HCT116 (cell line): Measurements from ENCODE around the gene UQCR11. TPM values are rescaled to one million over a fixed set of nuclear protein-coding genes. Genes with fewer than 3 reads are reported as not detected.

Experiments used
- ATAC-seq: fragments of 200-7000 bp; cut with Tn5 transposase; 2 replicates; pipeline ENCODE4 v1.9.1; 2020; ENCODE audit warnings: mild to moderate bottlenecking, moderate library complexity
- BruUV-seq: library from RNA; stranded (reverse); fragments of 400-500 nt; replicated peaks from 2 replicates; lab custom pipeline; 2021; lab: Mats Ljungman, UMichigan
- CTCF ChIA-PET: fragments of 300-600 bp; sonication (Branson Sonifier 250); formaldehyde crosslinking; loops from one replicate; lab custom pipeline; 2021; ENCODE audit warnings: antibody characterized with exemption; lab: Charles Lee
- POLR2A ChIA-PET: fragments of 300-600, 350-600 bp; sonication (Branson Sonifier 250); formaldehyde crosslinking; loops from one replicate; lab custom pipeline; 2021; ENCODE audit warnings: antibody characterized with exemption; lab: Charles Lee
- RAD21 ChIA-PET, 2 experiments: fragments of 300-600 bp; sonication (Branson Sonifier 250); formaldehyde crosslinking; loops; one replicate each; lab custom pipeline; 2023; ENCODE audit warnings: low total read pairs in 2 of 2; ENCODE audit not compliant: uncharacterized antibody in 2 of 2, unreplicated experiment in 2 of 2, low non-redundant PET in 1 of 2; lab: Charles Lee
- DNase-seq: peaks from one replicate; pipeline ENCODE4 v3.0.0-alpha.2; 2010; ENCODE audit warnings: low read depth, low spot score
- H2AFZ ChIP-seq: fragments of 200-600 bp; shearing (Covaris generic), sonication (generic); 2 replicates; pipeline ENCODE4 v1.6.1; 2017; ENCODE audit warnings: low read depth, mixed run types, mixed read lengths, antibody characterized with exemption, low read length; ENCODE audit not compliant: poor library complexity, severe bottlenecking
- H3K27ac ChIP-seq: 2 replicates; pipeline ENCODE4 v1.5.1; 2012; ENCODE audit warnings: low read depth, low read length
- H3K27me3 ChIP-seq: fragments of 200-600 bp; sonication (generic); 2 replicates; pipeline ENCODE4 v1.6.1; 2016; ENCODE audit warnings: mixed run types, low read length, mixed read lengths; ENCODE audit not compliant: insufficient read depth
- H3K36me3 ChIP-seq, 2 experiments: fragments of 200-500 bp in 1 of 2; fragments of 200-600 bp in 1 of 2; sonication (Bioruptor generic) in 1 of 2; sonication (generic) in 1 of 2; 2 replicates each; pipeline versions ENCODE4 v1.5.1 to v1.6.1; 2014 to 2016; ENCODE audit warnings: low read length in 2 of 2, inconsistent platforms in 1 of 2, mixed read lengths in 1 of 2, mixed run types in 1 of 2; ENCODE audit not compliant: insufficient read depth in 2 of 2, control insufficient read depth in 1 of 2
- H3K4me1 ChIP-seq, 2 experiments: fragments of 200-600 bp in 1 of 2; sonication (generic) in 1 of 2; 2 replicates each; pipeline versions ENCODE4 v1.5.1 to v1.6.1; 2012 to 2017; ENCODE audit warnings: low read length in 2 of 2, inconsistent platforms in 1 of 2, mild to moderate bottlenecking in 1 of 2, mixed read lengths in 1 of 2, mixed run types in 1 of 2, moderate library complexity in 1 of 2; ENCODE audit not compliant: insufficient read depth in 2 of 2, control insufficient read depth in 1 of 2
- H3K4me2 ChIP-seq: fragments of 200-600 bp; sonication (generic); 2 replicates; pipeline ENCODE4 v1.6.1; 2017; ENCODE audit warnings: mixed run types, low read length, mixed read lengths
- H3K4me3 ChIP-seq, 2 experiments: fragments of 200-600 bp in 1 of 2; sonication (generic) in 1 of 2; replicated peaks in 1 of 2; 2 replicates each; pipeline ENCODE4 v1.5.1; 2011 to 2016; ENCODE audit warnings: low read length in 2 of 2, control low read depth in 1 of 2, low read depth in 1 of 2, mild to moderate bottlenecking in 1 of 2, mixed read lengths in 1 of 2, mixed run types in 1 of 2
- H3K79me2 ChIP-seq: fragments of 200-600 bp; sonication (generic); 2 replicates; pipeline ENCODE4 v1.6.1; 2017; ENCODE audit warnings: mild to moderate bottlenecking, mixed run types, low read length, moderate library complexity, mixed read lengths; ENCODE audit not compliant: insufficient read depth
- H3K9ac ChIP-seq: fragments of 200-600 bp; sonication (generic); 2 replicates; pipeline ENCODE4 v1.6.1; 2016; ENCODE audit warnings: low read length, mixed read lengths
- H3K9me2 ChIP-seq: fragments of 200-600 bp; sonication (generic), shearing (Covaris generic); 2 replicates; pipeline ENCODE4 v1.6.1; 2017; ENCODE audit warnings: mixed run types, mild to moderate bottlenecking, moderate library complexity; ENCODE audit not compliant: insufficient read depth
- H3K9me3 ChIP-seq, 2 experiments: fragments of 200-500 bp in 1 of 2; fragments of 200-600 bp in 1 of 2; sonication (Bioruptor generic) in 1 of 2; sonication (generic) in 1 of 2; 2 replicates each; pipeline ENCODE4 v1.6.1; 2014 to 2017; ENCODE audit warnings: low read length in 2 of 2, mixed read lengths in 2 of 2, inconsistent platforms in 1 of 2, low read depth in 1 of 2, mild to moderate bottlenecking in 1 of 2, mixed run types in 1 of 2, moderate library complexity in 1 of 2; ENCODE audit not compliant: control insufficient read depth in 1 of 2, insufficient read depth in 1 of 2
- H4K20me1 ChIP-seq: fragments of 200-600 bp; sonication (generic), shearing (Covaris generic); 2 replicates; pipeline ENCODE4 v1.6.1; 2017; ENCODE audit warnings: mixed run types, mild to moderate bottlenecking, moderate library complexity; ENCODE audit not compliant: insufficient read depth
- CBX3 ChIP-seq: IDR thresholded peaks from 2 replicates; pipeline ENCODE4 v1.6.1; 2012; ENCODE audit warnings: low read depth
- CEBPB ChIP-seq: IDR thresholded peaks from 2 replicates; pipeline ENCODE4 v1.6.1; 2012; ENCODE audit warnings: low read depth
- CTCF ChIP-seq, 3 experiments: fragments of 200-600 bp in 1 of 3; sonication (generic) in 1 of 3; IDR thresholded peaks in 2 of 3; conservative IDR thresholded peaks in 1 of 3; 2 replicates each; pipeline ENCODE4 v1.5.1; 2012 to 2017; ENCODE audit warnings: low read depth in 2 of 3, low read length in 2 of 3, antibody characterized with exemption in 1 of 3, borderline replicate concordance in 1 of 3, control low read depth in 1 of 3, mild to moderate bottlenecking in 1 of 3, mixed read lengths in 1 of 3, mixed run types in 1 of 3, moderate library complexity in 1 of 3; ENCODE audit not compliant: insufficient read depth in 1 of 3
- ELF1 ChIP-seq: IDR thresholded peaks from 2 replicates; pipeline ENCODE4 v1.6.1; 2012; ENCODE audit warnings: low read depth, borderline replicate concordance
- EZH2phosphoT487 ChIP-seq: fragments of 200-600 bp; IDR thresholded peaks from 2 replicates; pipeline ENCODE4 v1.6.1; 2018; ENCODE audit warnings: antibody characterized with exemption, borderline replicate concordance
- FOSL1 ChIP-seq: IDR thresholded peaks from 2 replicates; pipeline ENCODE4 v1.6.1; 2012; ENCODE audit warnings: low read depth
- JUND ChIP-seq: IDR thresholded peaks from 2 replicates; pipeline ENCODE4 v1.6.1; 2012
- POLR2A ChIP-seq: IDR thresholded peaks from 2 replicates; pipeline ENCODE4 v1.7.0; 2011; ENCODE audit warnings: borderline replicate concordance; ENCODE audit not compliant: insufficient read depth, insufficient read length; ENCODE audit errors: extremely low read depth
- RAD21 ChIP-seq: IDR thresholded peaks from 2 replicates; pipeline ENCODE4 v1.6.1; 2012; ENCODE audit warnings: low read depth, mild to moderate bottlenecking
- SP1 ChIP-seq: IDR thresholded peaks from 2 replicates; pipeline ENCODE4 v1.6.1; 2012; ENCODE audit warnings: low read depth
- SRF ChIP-seq: IDR thresholded peaks from 2 replicates; pipeline ENCODE4 v1.6.1; 2012; ENCODE audit warnings: low read depth
- ZFX ChIP-seq: fragments of 450-650 bp; IDR thresholded peaks from 2 replicates; pipeline ENCODE4 v1.6.1; 2017
- intact Hi-C: fragments of 100-400 bp; cut with micrococcal nuclease; formaldehyde crosslinking; loops from 2 replicates; pipeline ENCODE4 v1.10.0; 2022
- total RNA-seq: library from RNA; stranded (reverse); gene quantifications from one replicate; pipeline ENCODE4 v1.2.1, GENCODE V29; 2021; ENCODE audit not compliant: unreplicated experiment
- TF ChIP-seq, protein P1 (sequence below): IDR thresholded peaks from 2 replicates; pipeline ENCODE4 v1.6.1; 2012
- TF ChIP-seq, protein P2 (sequence below): IDR thresholded peaks from 2 replicates; pipeline ENCODE4 v1.6.1; 2011; ENCODE audit warnings: mild to moderate bottlenecking, low read length, moderate library complexity; ENCODE audit not compliant: insufficient replicate concordance; ENCODE audit errors: extremely low read depth

Gene UQCR11
- total RNA-seq, 1 experiment from 2014 or later = 303 TPM

DNA sequence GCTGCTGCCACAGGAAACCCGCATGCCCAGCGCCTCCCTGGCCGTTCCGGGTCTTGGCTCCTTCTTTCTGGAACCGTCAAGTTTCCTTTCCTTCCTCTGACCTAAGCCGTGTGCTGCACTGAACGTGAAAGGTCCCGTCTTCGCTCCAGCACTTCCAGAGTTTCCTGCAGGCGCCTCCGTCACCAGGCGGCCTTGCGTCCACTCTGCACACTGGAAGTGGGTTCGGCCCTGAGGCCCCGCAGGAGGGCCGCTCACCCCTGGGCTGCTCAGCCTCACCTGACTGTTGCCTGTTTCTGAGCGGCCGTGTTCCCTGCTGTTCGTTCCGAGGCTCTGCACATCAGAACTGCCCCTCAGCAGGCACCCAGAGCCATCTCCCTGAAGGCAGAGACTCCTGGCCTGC lies 24.9 kb downstream of the UQCR11 start:
- no peak for TF ChIP-seq JUND
- TF ChIP-seq, all 23 proteins: peak for 0
- H2AFZ ChIP-seq = no peak overlapping the region
- ChIA-PET RAD21 (no interaction called here), POLR2A (no interaction called here), CTCF (no interaction called here)
- no peak overlapping the region for H3K9ac ChIP-seq
- no peak for ATAC-seq
- no peaks in the 10 kb centered on the region for H3K27me3 ChIP-seq
- no peaks in the 10 kb centered on the region for H3K4me1 ChIP-seq
- intact Hi-C loops = no loop called here
- BruUV-seq = no TSS peak
- no peak for DNase-seq
- no peak overlapping the region for H3K4me2 ChIP-seq
- H3K4me3 ChIP-seq = no peak overlapping the region
- H3K79me2 ChIP-seq = peaks cover 2% of the 10 kb centered on the region; the same call in 1 of the 2 replicates
- no peaks in the 10 kb centered on the region for H4K20me1 ChIP-seq
- H3K9me3 ChIP-seq = no peaks in the 10 kb centered on the region
- H3K9me2 ChIP-seq = no peaks in the 10 kb centered on the region
- H3K27ac ChIP-seq = no peak overlapping the region
- peaks cover 4 to 11% of the 10 kb centered on the region in 2 experiments; a peak in 1 of 4 replicates for H3K36me3 ChIP-seq

DNA sequence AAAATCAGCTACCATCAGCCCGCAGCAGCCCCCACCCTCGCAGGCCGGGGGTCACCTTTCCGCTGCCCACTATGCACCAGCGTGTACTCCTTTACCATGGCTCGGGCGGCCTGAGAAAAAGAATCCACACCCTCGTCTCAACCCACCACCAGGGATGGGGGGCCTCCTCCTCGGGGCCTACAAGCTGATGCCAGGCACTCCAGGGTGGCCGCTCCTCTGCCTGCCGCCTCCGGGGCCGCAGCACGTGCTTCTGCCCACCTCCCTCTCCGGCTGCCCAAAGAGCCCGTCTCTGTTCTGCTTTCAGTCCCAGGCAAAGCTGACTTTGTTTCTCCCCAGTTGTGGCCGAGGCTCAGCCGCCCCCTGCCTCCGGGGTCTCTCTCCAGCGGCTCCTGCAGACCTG lies 26.0 kb downstream of the UQCR11 start:
- ChIA-PET RAD21 (no interaction called here), CTCF (no interaction called here), POLR2A (no interaction called here)
- no peak overlapping the region for H3K4me2 ChIP-seq
- H3K27ac ChIP-seq = no peak overlapping the region
- peaks cover 4 to 11% of the 10 kb centered on the region in 2 experiments; a peak in 1 of 4 replicates for H3K36me3 ChIP-seq
- DNase-seq = no peak
- no peak overlapping the region for H2AFZ ChIP-seq
- H3K4me3 ChIP-seq = no peak overlapping the region
- H3K9me3 ChIP-seq = no peaks in the 10 kb centered on the region
- no peak overlapping the region for H3K9ac ChIP-seq
- H4K20me1 ChIP-seq = no peaks in the 10 kb centered on the region
- TF ChIP-seq, protein P1, sequence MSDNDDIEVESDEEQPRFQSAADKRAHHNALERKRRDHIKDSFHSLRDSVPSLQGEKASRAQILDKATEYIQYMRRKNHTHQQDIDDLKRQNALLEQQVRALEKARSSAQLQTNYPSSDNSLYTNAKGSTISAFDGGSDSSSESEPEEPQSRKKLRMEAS = no peak
- no peak for TF ChIP-seq ZFX
- no peak for TF ChIP-seq SRF
- no peak for TF ChIP-seq CEBPB
- TF ChIP-seq, protein P2, sequence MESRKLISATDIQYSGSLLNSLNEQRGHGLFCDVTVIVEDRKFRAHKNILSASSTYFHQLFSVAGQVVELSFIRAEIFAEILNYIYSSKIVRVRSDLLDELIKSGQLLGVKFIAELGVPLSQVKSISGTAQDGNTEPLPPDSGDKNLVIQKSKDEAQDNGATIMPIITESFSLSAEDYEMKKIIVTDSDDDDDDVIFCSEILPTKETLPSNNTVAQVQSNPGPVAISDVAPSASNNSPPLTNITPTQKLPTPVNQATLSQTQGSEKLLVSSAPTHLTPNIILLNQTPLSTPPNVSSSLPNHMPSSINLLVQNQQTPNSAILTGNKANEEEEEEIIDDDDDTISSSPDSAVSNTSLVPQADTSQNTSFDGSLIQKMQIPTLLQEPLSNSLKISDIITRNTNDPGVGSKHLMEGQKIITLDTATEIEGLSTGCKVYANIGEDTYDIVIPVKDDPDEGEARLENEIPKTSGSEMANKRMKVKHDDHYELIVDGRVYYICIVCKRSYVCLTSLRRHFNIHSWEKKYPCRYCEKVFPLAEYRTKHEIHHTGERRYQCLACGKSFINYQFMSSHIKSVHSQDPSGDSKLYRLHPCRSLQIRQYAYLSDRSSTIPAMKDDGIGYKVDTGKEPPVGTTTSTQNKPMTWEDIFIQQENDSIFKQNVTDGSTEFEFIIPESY = no peak
- no peak for TF ChIP-seq ELF1
- no peak for TF ChIP-seq JUND
- TF ChIP-seq POLR2A = no peak
- TF ChIP-seq SP1 = no peak
- no peak for TF ChIP-seq EZH2phosphoT487
- TF ChIP-seq RAD21 = no peak
- no peak for TF ChIP-seq FOSL1
- TF ChIP-seq CBX3 = no peak
- TF ChIP-seq CTCF (IDR thresholded peaks at IDR 0.05 in 2 of 3, conservative IDR thresholded peaks at IDR 0.05 in 1 of 3; ENCODE audit: borderline replicate concordance in 1 of 3, insufficient read depth in 1 of 3, low read depth in 2 of 3, low read length in 2 of 3) = no peak
- TF ChIP-seq, all 23 proteins: peak for 0
- H3K9me2 ChIP-seq = no peaks in the 10 kb centered on the region
- no peaks in the 10 kb centered on the region for H3K79me2 ChIP-seq
- no peak for ATAC-seq
- intact Hi-C loops = no loop called here
- no TSS peak for BruUV-seq
- no peaks in the 10 kb centered on the region for H3K4me1 ChIP-seq
- no peaks in the 10 kb centered on the region for H3K27me3 ChIP-seq
